ENCODE measurements around the gene SPSB1. TPM values are rescaled to one million over a fixed set of nuclear protein-coding genes. Genes with fewer than 3 reads are reported as not detected.

SPSB1 gene
- total RNA-seq, 1 donor from 2014 or later, result 22.0 TPM

DNA sequence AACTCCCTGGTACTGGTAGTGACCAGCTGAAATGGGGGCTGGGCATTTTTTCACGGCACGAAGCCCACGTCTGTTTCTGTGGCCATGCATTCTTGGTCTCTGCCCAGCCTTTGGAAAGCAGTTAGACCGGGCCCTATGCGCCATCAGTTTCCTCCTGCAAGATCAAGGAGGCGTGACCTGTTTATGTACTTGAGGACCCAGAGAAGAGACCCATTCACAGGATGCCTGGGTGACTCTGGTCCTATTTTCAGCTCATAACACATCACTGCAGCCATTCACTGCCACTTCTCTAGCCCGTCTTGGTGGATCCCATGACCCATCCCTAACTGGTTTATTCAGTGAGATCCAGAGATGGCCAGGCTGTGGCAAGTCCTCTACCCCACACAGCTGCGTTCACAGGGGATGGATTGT lies 70.4 kb downstream of the SPSB1 start:
- H3K9me3 Mint-ChIP-seq, result no peaks in the 10 kb centered on the region
- H3K4me1 Mint-ChIP-seq, result peaks cover 4% of the 10 kb centered on the region
- peaks cover 16% of the 10 kb centered on the region for H3K36me3 Mint-ChIP-seq
- TF ChIP-seq, protein P1, sequence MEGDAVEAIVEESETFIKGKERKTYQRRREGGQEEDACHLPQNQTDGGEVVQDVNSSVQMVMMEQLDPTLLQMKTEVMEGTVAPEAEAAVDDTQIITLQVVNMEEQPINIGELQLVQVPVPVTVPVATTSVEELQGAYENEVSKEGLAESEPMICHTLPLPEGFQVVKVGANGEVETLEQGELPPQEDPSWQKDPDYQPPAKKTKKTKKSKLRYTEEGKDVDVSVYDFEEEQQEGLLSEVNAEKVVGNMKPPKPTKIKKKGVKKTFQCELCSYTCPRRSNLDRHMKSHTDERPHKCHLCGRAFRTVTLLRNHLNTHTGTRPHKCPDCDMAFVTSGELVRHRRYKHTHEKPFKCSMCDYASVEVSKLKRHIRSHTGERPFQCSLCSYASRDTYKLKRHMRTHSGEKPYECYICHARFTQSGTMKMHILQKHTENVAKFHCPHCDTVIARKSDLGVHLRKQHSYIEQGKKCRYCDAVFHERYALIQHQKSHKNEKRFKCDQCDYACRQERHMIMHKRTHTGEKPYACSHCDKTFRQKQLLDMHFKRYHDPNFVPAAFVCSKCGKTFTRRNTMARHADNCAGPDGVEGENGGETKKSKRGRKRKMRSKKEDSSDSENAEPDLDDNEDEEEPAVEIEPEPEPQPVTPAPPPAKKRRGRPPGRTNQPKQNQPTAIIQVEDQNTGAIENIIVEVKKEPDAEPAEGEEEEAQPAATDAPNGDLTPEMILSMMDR (IDR thresholded peaks at IDR 0.05; ENCODE audit: unreplicated experiment), result no peak
- no peak overlapping the region for H3K4me3 Mint-ChIP-seq
- no peak overlapping the region for H3K27ac Mint-ChIP-seq
- no peaks in the 10 kb centered on the region for H3K27me3 Mint-ChIP-seq (ENCODE audit: low read depth)
- no peak for DNase-seq (ENCODE audit: low spot score in 2 of 2, unreplicated experiment in 2 of 2)

DNA sequence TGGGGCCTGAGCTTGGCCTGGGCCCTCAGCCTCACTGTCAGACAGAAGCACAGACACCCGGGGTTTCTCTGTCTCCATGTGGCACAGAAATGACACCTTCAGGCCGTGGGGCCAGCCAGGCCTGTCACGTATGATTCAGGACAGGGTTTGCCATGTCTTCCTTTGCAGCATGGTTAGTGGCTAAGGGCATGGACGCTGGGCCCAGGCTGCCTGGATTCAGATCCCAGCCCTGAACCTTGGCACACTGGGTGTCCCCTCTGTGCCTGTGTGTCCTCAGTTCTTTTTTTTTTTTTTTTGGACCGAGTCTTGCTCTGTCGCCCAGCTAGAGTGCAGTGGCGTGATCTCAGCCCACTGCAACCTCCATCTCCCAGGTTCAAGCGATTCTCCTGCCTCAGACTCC lies 73.6 kb downstream of the SPSB1 start:
- Mint-ChIP-seq H3K36me3 (peaks cover 5% of the 10 kb centered on the region), H3K9me3 (no peaks in the 10 kb centered on the region), H3K4me3 (no peak overlapping the region), H3K27ac (no peak overlapping the region), H3K27me3 (ENCODE audit: low read depth) (no peaks in the 10 kb centered on the region), H3K4me1 (peaks cover 32% of the 10 kb centered on the region)
- DNase-seq (ENCODE audit: low spot score in 2 of 2, unreplicated experiment in 2 of 2), result no peak
- TF ChIP-seq, protein P1 (IDR thresholded peaks at IDR 0.05; ENCODE audit: unreplicated experiment), result no peak

DNA sequence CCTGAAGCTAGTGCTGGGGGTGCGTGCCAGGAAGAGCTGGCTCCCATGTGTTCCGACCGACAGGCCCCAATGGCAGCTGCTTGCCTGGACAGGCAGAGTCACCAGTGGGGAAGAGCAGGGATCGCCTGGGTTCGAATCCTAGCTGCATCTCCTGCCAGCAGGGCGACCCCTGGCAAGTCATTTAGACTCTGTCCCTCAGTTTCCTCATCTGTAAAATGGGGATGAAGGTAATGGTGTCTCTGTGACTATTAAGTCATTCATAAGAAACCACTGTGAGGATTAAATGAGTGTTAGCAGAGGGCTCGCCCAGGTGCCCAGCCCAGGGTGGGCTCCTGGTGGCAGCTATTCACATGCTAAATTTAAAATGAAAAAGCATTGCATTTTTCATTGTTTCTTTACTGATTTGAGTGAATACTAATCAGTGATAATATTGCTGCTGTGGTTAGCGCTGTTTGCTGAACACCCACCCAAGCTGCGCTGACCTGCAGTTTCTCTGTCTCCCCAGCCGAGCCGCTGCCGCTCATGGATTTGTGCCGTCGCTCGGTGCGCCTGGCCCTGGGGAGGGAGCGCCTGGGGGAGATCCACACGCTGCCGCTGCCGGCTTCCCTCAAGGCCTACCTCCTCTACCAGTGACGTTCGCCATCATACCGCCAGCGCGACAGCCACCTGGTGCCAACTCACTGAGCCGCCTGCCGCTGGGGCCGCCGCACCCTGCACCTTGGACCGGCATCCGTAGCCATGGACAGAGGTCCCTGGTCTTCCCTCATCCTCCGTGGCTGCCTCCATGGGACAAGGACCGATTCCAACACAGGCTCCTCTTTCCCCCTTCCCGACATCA lies 74.5 kb downstream of the SPSB1 start:
- Mint-ChIP-seq H3K27me3 (ENCODE audit: low read depth) (no peaks in the 10 kb centered on the region), H3K4me3 (no peak overlapping the region), H3K27ac (peak overlapping the region; percentile 34), H3K36me3 (peaks cover 5% of the 10 kb centered on the region), H3K9me3 (no peaks in the 10 kb centered on the region), H3K4me1 (peaks cover 41% of the 10 kb centered on the region)
- no peak for DNase-seq (ENCODE audit: low spot score in 2 of 2, unreplicated experiment in 2 of 2)
- TF ChIP-seq, protein P1 (IDR thresholded peaks at IDR 0.05; ENCODE audit: unreplicated experiment), result no peak

- TF ChIP-seq, protein P1 (IDR thresholded peaks at IDR 0.05; ENCODE audit: unreplicated experiment), result no peak
- Mint-ChIP-seq H3K27me3 (ENCODE audit: low read depth) (no peaks in the 10 kb centered on the region), H3K4me1 (peaks cover 44% of the 10 kb centered on the region), H3K9me3 (no peaks in the 10 kb centered on the region), H3K27ac (peak overlapping the region; percentile 34), H3K4me3 (no peak overlapping the region), H3K36me3 (peaks cover 5% of the 10 kb centered on the region)
- DNase-seq (ENCODE audit: low spot score in 2 of 2, unreplicated experiment in 2 of 2), result no peak
Observed at GRCh38 chr1:9367806-9368205, 75.1 kb downstream of the SPSB1 start.

- H3K27me3 Mint-ChIP-seq (ENCODE audit: low read depth), result no peaks in the 10 kb centered on the region
- H3K4me3 Mint-ChIP-seq, result no peak overlapping the region
- H3K27ac Mint-ChIP-seq, result peak overlapping the region; percentile 32
- DNase-seq (ENCODE audit: low spot score in 2 of 2, unreplicated experiment in 2 of 2), result no peak
- H3K36me3 Mint-ChIP-seq, result peaks cover 5% of the 10 kb centered on the region
- H3K9me3 Mint-ChIP-seq, result no peaks in the 10 kb centered on the region
- peaks cover 48% of the 10 kb centered on the region for H3K4me1 Mint-ChIP-seq
- TF ChIP-seq, protein P1 (IDR thresholded peaks at IDR 0.05; ENCODE audit: unreplicated experiment), result no peak
Observed at GRCh38 chr1:9368356-9368755, 75.7 kb downstream of the SPSB1 start.

All from mesothelial cell of epicardium (in vitro differentiated cells).